Sigmoid colon (tissue), 4 donors: ENCODE results near the gene BCAS1.

ENCODE experiments used
- CTCF ChIP-seq, 4 experiments: fragments of 450-650 bp in 3 of 4; fragments of 200-600 bp in 1 of 4; IDR thresholded peaks; one replicate each; pipeline ENCODE4 v1.5.1; 2016 to 2019; ENCODE audit warnings: antibody characterized with exemption in 4 of 4, mild to moderate bottlenecking in 3 of 4, moderate library complexity in 2 of 4
- EP300 ChIP-seq, 4 donors: sonication (generic); formaldehyde crosslinking; IDR thresholded peaks; one replicate each; pipeline ENCODE4 v1.6.1; 2017; ENCODE audit warnings: antibody characterized with exemption in 4 of 4

DNA sequence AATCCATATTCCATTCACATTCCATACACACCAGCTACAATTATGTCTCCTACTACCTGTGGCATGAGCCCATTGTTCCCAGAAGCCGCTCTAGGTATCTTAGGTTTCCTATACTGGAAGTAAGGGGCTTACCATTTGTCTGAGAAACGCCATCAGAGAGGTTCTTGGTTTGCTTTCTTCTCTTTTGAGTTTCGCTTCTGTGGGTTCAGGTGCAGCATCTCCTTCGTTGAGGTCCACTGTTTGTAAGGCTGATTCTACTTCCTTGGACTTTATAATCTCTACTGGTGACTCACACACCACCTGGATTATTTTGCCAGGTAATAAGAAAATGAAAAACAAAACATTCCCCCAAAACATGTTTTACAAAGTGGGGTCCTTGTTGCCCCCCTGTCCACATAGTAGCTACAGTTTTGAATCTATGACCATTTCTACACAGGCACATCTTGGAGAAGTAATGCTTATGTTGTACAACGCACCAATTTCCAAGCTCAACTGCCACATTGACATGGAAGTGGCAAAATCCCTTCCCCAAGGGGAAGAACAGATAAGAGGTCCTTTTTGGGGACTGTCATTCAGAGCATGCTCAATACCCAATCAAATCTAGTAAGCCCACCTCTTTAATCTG is 103.5 kb downstream of the BCAS1 start:
- TF ChIP-seq CTCF (IDR thresholded peaks at IDR 0.05) (no peak), EP300 (IDR thresholded peaks at IDR 0.05) (no peak)
